ENCODE results near the gene DHRS13. TPM values are rescaled to one million over a fixed set of nuclear protein-coding genes. Genes with fewer than 3 reads are reported as not detected.
A peak's percentile ranks its signal among the peaks of the same experiment; 100 is the strongest.

The DHRS13 gene
- total and polyA plus RNA-seq, 7 donors: 2.1 to 15.0 (median 3.9) TPM

DNA sequence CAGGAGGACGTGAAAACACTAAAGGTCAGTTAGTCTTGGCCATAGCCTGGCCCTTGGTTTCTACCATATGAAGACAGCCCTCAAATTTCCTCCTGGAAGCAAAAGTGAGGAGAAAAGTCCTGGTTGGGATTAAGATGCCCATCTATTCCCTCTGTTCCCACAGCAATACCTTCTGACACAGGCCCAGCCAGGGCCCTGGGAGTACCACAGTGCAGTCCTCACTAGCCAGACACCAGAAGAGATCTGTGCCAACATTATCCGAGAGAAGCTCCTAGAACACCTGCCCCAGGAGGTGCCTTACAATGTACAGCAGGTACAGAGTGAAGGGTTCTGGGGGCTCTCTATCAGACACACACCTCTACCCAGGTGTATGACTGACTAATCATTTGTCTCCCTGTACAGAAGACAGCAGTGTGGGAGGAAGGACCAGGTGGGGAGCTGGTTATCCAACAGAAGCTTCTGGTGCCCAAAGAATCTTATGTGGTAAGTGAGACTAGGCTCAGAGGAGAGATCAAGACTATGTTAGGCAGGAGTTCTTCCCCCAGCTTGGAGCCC is 44.0 kb downstream of the DHRS13 start:
- WGBS, 2 donors: 47 to 49% methylated on average over 2 of the region's 2 CpGs
- no peak for DNase-seq
- Histone ChIP-seq H3K27me3 (no peaks in the 10 kb centered on the region), H3K4me1 (peaks cover 0 to 14% (median 10%) of the 10 kb centered on the region in 4 donors), H3K27ac (no peak overlapping the region), H3K9me3 (no peaks in the 10 kb centered on the region), H3K36me3 (peaks cover 0 to 55% (median 24%) of the 10 kb centered on the region in 4 donors), H3K4me3 (no peak overlapping the region)
- intact Hi-C loops (cut with DNase I): no loop called here
- TF ChIP-seq POLR2A (IDR thresholded peaks at IDR 0.05): no peak
- TF ChIP-seq POLR2AphosphoS5 (IDR thresholded peaks at IDR 0.05): no peak
- TF ChIP-seq EP300 (IDR thresholded peaks at IDR 0.05): no peak
- TF ChIP-seq, protein P1, sequence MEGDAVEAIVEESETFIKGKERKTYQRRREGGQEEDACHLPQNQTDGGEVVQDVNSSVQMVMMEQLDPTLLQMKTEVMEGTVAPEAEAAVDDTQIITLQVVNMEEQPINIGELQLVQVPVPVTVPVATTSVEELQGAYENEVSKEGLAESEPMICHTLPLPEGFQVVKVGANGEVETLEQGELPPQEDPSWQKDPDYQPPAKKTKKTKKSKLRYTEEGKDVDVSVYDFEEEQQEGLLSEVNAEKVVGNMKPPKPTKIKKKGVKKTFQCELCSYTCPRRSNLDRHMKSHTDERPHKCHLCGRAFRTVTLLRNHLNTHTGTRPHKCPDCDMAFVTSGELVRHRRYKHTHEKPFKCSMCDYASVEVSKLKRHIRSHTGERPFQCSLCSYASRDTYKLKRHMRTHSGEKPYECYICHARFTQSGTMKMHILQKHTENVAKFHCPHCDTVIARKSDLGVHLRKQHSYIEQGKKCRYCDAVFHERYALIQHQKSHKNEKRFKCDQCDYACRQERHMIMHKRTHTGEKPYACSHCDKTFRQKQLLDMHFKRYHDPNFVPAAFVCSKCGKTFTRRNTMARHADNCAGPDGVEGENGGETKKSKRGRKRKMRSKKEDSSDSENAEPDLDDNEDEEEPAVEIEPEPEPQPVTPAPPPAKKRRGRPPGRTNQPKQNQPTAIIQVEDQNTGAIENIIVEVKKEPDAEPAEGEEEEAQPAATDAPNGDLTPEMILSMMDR (IDR thresholded peaks at IDR 0.05): no peak

DNA sequence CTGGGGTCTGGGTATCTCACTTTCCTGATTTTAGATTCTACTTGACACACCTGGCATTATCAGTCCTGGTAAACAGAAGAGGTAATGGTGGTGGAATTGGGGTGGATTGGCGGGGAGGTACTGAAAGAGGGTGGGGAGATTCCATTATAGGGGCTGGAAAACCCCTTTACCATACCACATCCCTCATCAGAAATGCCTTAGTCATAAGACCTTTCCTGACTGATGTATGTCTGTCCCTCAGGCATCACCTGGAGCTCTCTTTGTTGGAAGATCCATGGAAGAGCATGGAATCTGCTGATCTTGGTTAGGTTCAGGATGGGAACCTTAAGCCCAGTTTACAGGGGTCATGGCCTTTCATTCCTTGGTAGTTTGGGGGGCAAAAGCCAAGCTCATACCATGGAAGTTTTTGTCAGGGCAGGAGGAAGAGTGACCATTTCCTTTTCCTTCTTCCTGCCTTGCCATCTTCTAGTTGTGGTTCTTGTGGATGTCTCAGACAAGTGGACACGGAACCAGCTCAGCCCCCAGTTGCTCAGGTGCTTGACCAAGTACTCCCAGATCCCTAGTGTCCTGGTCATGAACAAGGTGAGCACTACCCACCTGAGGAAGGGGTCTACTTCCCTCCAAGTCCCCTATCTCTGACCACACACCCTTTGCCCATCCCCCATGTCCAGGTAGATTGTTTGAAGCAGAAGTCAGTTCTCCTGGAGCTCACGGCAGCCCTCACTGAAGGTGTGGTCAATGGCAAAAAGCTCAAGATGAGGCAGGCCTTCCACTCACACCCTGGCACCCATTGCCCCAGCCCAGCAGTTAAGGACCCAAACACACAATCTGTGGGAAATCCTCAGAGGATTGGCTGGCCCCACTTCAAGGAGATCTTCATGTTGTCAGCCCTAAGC is 44.7 kb downstream of the DHRS13 start:
- peaks cover 0 to 55% (median 24%) of the 10 kb centered on the region in 4 donors for H3K36me3 ChIP-seq
- DNase-seq: no peak
- H3K27me3 ChIP-seq: no peaks in the 10 kb centered on the region
- H3K4me3 ChIP-seq: no peak overlapping the region
- intact Hi-C loops (cut with DNase I): no loop called here
- no peaks in the 10 kb centered on the region for H3K9me3 ChIP-seq
- WGBS, 2 donors: 92 to 93% methylated on average over 3 of the region's 3 CpGs
- TF ChIP-seq, protein P1 (IDR thresholded peaks at IDR 0.05): no peak
- TF ChIP-seq POLR2A (IDR thresholded peaks at IDR 0.05): no peak
- TF ChIP-seq POLR2AphosphoS5 (IDR thresholded peaks at IDR 0.05): no peak
- no peak for TF ChIP-seq EP300 (IDR thresholded peaks at IDR 0.05)
- H3K4me1 ChIP-seq: peaks cover 0 to 14% (median 10%) of the 10 kb centered on the region in 4 donors
- H3K27ac ChIP-seq: no peak overlapping the region

DNA sequence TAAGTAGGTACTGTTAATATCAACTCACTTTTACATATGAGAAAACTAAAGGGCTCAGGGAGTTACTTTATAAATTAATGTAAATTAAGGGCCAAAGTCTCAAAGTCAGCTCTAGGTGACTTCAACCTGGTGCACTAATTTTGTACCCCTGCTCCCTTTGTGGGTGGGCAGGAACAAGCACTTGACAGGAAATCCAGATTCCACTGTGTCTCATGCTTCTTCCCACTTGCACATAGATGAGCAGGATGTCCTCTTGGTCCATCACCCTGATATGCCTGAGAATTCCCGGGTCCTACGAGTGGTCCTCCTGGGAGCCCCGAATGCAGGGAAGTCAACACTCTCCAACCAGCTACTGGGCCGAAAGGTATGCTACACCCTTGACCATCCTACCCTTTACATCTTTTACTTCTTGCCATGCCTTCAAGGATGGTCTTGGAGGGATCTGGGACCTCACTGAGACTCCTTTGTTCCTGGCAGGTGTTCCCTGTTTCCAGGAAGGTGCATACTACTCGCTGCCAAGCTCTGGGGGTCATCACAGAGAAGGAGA is 46.8 kb downstream of the DHRS13 start:
- peaks cover 0 to 49% (median 24%) of the 10 kb centered on the region in 4 donors for H3K36me3 ChIP-seq
- no peaks in the 10 kb centered on the region for H3K9me3 ChIP-seq
- H3K4me3 ChIP-seq: no peak overlapping the region
- intact Hi-C loops (cut with DNase I): no loop called here
- TF ChIP-seq POLR2AphosphoS5 (IDR thresholded peaks at IDR 0.05) (no peak), EP300 (IDR thresholded peaks at IDR 0.05) (no peak)
- TF ChIP-seq, protein P1 (IDR thresholded peaks at IDR 0.05): no peak
- H3K27ac ChIP-seq: no peak overlapping the region
- H3K4me1 ChIP-seq: peaks cover 0 to 14% (median 10%) of the 10 kb centered on the region in 4 donors
- H3K27me3 ChIP-seq: no peaks in the 10 kb centered on the region
- 92 to 95% methylated on average over 5 of the region's 5 CpGs for WGBS, 2 donors
- no peak for DNase-seq

DNA sequence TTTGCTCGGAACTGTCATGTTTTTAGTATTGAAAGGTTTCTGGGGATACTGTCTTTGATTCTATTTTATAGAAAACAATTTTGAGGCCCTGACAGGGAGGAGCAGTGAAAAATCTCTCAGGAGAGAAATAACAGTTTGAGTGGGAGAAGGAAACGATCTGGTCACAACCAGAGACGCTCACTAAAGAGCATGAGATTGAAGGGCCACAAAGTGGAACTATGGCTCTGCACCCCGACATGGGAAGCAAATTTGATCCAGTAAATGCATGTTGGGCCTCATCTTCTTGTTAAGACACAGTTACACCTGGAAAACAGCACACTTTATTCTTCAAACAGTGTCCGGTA is 47.6 kb downstream of the DHRS13 start:
- H3K9me3 ChIP-seq: no peaks in the 10 kb centered on the region
- no peak for TF ChIP-seq POLR2A (IDR thresholded peaks at IDR 0.05)
- TF ChIP-seq, protein P1 (IDR thresholded peaks at IDR 0.05): no peak
- TF ChIP-seq POLR2AphosphoS5 (IDR thresholded peaks at IDR 0.05): no peak
- TF ChIP-seq EP300 (IDR thresholded peaks at IDR 0.05): no peak
- peaks cover 0 to 14% (median 10%) of the 10 kb centered on the region in 4 donors for H3K4me1 ChIP-seq
- intact Hi-C loops (cut with DNase I): no loop called here
- peak overlapping the region; percentile 45 to 90 (median 76) for H3K4me3 ChIP-seq
- peaks cover 0 to 41% (median 19%) of the 10 kb centered on the region in 4 donors for H3K36me3 ChIP-seq
- peak overlapping the region; percentile 64 to 82 (median 82) for H3K27ac ChIP-seq
- 4 to 18% methylated on average over 5 of the region's 5 CpGs for WGBS, 2 donors
- no peak for DNase-seq
- no peaks in the 10 kb centered on the region for H3K27me3 ChIP-seq

All from sigmoid colon (tissue), 7 donors.